Umbilical cord (tissue), 2 donors: ENCODE data around the gene MAN1B1. TPM values are rescaled to one million over a fixed set of nuclear protein-coding genes. Genes with fewer than 3 reads are reported as not detected.
"Not testable (repeated sequence)": the region's sequence is repeated elsewhere in the genome, so short reads cannot be mapped to it uniquely, and the experiment has no call there.

Source experiments
- DNase-seq: peaks from one replicate; pipeline ENCODE4 v3.0.0-alpha.2; 2015; ENCODE audit warnings: low spot score
- total RNA-seq: library from RNA; depleted of rRNA; stranded (reverse); fragments of >200 nt; gene quantifications from one replicate; pipeline ENCODE4 v1.2.3, GENCODE V29; 2014; ENCODE audit warnings: low replicate concordance; ENCODE audit not compliant: insufficient read depth

MAN1B1 gene
- total RNA-seq, 1 donor from 2014 or later = 41.4 TPM

GRCh38 chr9:137052998-137053943 is 33.5 kb upstream of the MAN1B1 start:
- DNase-seq = no peak

GRCh38 chr9:137053944-137054931 is 32.5 kb upstream of the MAN1B1 start, which contains the start of gene ENTPD2:
TSS of gene ENTPD2 (minus strand) at chr9:137054061. CDS start at chr9:137053997, 64 bp downstream.
- no peak for DNase-seq

DNA sequence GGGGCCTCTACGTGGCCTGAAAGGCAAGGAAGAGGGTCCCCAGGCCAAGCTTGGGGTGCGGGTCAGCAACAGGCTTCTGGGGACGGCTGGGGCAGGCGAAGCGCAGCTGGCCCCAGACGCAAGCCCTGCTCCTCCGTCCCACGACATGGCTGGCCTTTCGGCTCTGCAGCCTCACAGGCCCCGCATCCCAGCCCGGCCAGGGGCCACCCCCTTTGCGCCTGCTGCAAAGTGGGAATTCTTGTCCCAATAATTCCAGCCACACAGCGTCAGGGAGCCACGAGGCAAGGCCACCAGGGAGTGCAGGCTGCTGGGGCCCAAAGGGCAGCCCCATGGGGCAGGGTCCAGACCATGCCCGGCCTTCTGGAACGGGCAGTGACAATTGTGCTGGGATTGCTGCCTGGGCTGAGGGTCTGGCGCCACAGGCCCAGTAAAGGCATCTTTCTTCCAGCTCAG is 31.8 kb upstream of the MAN1B1 start:
- DNase-seq = no peak

DNA sequence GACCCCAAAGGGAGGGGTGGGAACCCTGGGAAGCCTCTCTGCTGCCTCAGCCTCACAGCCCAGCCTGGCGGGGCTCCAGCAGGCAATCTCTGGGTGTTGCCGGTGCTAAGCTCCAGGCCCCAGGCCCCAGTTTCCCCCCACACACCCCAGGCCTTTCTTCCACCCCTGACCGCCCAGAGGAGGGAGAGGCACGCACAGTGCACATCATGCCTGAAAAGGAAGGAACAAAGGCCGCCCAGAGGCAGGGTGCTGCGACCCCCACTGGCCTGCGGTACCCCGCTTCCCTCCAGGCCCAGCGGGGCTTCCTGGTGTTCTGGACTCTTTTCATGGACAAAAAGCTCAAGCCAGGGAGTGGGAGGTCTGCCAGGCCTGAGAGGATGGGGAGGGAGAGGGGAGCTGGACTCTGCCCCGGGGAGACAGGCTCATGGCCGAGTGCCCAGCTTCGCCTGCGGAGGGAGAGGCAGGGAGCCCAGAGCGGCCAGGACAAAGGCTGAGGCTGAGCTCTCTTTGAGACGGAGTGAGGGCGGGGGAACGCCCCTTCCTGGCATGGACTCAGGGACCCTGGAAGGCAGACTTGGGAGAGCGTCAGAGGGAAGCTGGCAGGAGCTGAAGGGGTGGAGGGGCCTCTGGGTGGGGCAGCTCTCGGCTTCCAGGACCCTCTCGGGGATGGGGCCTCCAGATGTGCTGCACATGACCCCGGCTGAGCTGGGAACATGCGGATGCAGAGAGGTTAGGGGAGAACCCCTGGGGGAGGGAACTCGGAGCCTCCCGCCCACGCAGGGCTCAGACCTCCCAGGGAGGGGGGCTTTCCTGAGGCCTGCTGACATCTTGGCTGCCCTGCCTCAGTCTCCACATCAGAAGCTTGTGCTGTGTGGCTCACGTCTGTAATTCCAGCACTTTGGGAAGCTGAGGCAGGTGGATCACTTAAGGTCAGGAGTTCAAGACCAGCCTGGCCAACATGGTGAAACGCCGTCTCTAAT is 31.1 kb upstream of the MAN1B1 start:
- DNase-seq = peak; percentile 99

GRCh38 chr9:137056739-137057415 is 29.9 kb upstream of the MAN1B1 start:
- peak; percentile 79 for DNase-seq

DNA sequence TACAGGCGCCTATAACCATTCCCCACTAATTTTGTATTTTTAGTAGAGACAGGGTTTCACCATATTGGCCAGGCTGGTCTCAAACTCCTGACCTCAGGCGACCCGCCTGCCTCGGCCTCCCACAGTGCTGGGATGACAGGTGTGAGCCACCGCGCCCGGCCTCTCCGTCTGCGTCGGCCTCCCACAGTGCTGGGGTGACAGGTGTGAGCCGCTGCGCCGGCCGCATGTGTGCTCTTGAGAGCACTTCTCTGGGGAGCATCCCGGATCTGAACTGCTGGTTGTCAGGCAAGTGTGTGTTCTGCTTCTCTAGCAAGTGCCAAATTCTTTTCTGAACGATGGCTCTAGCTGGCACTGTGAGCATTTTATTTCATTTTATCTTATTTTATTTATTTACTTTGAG is 29.2 kb upstream of the MAN1B1 start:
- DNase-seq = no peak

GRCh38 chr9:137058521-137059234 is 28.1 kb upstream of the MAN1B1 start:
- no peak for DNase-seq

GRCh38 chr9:137062384-137062783 is 24.4 kb upstream of the MAN1B1 start:
- DNase-seq = no peak

DNA sequence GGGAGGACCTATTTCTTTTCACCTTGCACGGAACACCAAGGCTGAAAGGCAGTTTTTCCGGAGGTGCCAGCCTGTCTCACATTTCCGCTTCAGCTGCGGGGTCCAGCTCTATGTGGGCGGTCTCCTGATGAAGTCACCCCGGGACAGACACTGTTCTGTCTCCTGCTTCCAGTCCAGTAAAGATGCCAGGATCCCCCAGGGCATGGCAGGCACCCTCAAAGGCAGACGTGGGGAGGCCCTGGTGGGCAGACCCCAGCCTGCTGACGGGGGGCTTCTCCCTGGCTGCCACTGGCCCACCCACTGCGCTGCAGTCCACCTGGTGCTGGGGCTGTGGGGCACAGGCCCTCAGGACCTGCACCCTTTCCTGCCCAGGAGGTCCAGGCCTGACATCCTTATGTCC is 24.0 kb upstream of the MAN1B1 start:
- DNase-seq = not testable (repeated sequence)

- no peak for DNase-seq
Observed at GRCh38 chr9:137063311-137064026, 23.3 kb upstream of the MAN1B1 start.

- DNase-seq = peak; percentile 53
Observed at GRCh38 chr9:137064027-137064879, 22.5 kb upstream of the MAN1B1 start.

DNA sequence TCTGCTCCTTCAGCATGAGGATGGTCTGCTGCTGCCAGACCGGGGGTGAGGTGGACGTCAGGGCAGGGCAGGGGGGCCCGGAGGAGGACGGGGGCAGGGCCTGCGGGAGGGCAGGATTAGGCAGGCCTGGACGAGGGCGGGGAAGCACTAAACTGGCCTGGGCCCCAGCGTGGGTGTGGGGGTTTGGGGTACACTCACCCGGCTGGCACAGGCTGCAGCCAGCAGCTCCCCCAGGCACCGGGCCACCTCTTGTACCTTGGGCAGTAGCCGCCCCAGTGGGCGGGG is 22.0 kb upstream of the MAN1B1 start:
- no peak for DNase-seq

GRCh38 chr9:137065336-137065967 is 21.3 kb upstream of the MAN1B1 start:
- DNase-seq = no peak

GRCh38 chr9:137066096-137066861 is 20.5 kb upstream of the MAN1B1 start:
- DNase-seq = no peak

DNA sequence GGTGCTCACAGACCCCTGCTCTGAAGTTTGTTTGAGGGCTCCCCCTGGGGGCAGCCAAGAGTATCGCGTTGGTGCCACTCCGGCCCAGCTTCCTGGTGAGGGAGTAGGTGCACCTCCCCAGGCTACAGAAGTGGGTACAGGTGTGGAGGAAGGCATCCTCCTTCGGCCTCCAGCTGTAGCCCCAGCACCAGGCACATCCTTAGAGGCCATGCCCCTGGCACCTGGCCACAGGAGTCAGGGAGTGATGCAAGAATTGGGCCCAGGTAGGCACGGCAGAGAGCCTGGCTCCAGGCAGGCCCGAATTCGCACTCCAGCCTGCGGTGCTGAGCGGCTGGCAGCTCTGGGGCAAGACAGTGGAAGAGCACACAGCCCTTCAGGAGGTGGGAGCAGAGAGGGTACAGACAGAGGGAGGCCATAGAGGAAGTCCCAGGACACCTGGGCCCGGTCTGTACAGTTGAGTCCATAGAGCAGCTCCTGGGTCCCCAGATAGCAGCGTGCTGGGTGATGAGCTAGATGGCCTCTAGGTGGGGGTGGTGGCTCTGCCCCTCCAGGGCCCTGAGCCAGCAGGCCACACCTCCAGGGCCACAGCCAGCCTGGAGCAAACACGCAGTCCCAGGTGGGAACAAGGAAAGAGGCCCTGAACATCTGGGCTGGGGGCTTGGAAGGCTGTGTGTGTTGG is 18.8 kb upstream of the MAN1B1 start:
- DNase-seq = peak; percentile 83
